Calu3 (cell line): ENCODE data around the gene ABHD17C. TPM values are rescaled to one million over a fixed set of nuclear protein-coding genes. Genes with fewer than 3 reads are reported as not detected.

ENCODE experiments used
- BruUV-seq: library from RNA; stranded (reverse); fragments of 400-500 nt; replicated peaks from 2 replicates; lab custom pipeline; 2021; lab: Mats Ljungman, UMichigan
- CTCF ChIA-PET: fragments of 300-600 bp; sonication (Branson Sonifier 250); formaldehyde crosslinking; loops from one replicate; lab custom pipeline; 2022; ENCODE audit warnings: antibody characterized with exemption; lab: Charles Lee
- DNase-seq: peaks from one replicate; pipeline ENCODE4 v3.0.0; 2022
- H3K27ac Mint-ChIP-seq: one replicate; pipeline ENCODE4 v1.8.0; 2022; ENCODE audit warnings: mixed read lengths; ENCODE audit not compliant: unreplicated experiment
- H3K27me3 Mint-ChIP-seq: one replicate; pipeline ENCODE4 v1.8.0; 2022; ENCODE audit warnings: mixed read lengths; ENCODE audit not compliant: unreplicated experiment
- H3K36me3 Mint-ChIP-seq: one replicate; pipeline ENCODE4 v1.8.0; 2022; ENCODE audit warnings: mild to moderate bottlenecking, moderate library complexity, mixed read lengths; ENCODE audit not compliant: insufficient read depth, unreplicated experiment
- H3K4me1 Mint-ChIP-seq: one replicate; pipeline ENCODE4 v1.8.0; 2022; ENCODE audit warnings: mild to moderate bottlenecking, low read depth, mixed read lengths; ENCODE audit not compliant: unreplicated experiment
- H3K4me3 Mint-ChIP-seq: one replicate; pipeline ENCODE4 v1.8.0; 2022; ENCODE audit warnings: mild to moderate bottlenecking, low read depth, moderate library complexity, mixed read lengths; ENCODE audit not compliant: unreplicated experiment
- H3K9me3 Mint-ChIP-seq: one replicate; pipeline ENCODE4 v1.8.0; 2022; ENCODE audit warnings: low read depth, mixed read lengths; ENCODE audit not compliant: unreplicated experiment
- CTCF ChIP-seq: fragments of 200-600 bp; IDR thresholded peaks from one replicate; pipeline ENCODE4 v1.8.0; 2022; ENCODE audit warnings: antibody characterized with exemption; ENCODE audit not compliant: unreplicated experiment
- intact Hi-C: fragments of 100-400 bp; cut with micrococcal nuclease; formaldehyde crosslinking; loops from one replicate; pipeline ENCODE4 v1.10.0; 2022; ENCODE audit not compliant: unreplicated experiment
- total RNA-seq: library from RNA; stranded (reverse); gene quantifications from 2 replicates; pipeline ENCODE4 v1.2.3, GENCODE V29; 2022

ABHD17C gene
- total RNA-seq, 1 experiment from 2014 or later, result 69.7 TPM

DNA sequence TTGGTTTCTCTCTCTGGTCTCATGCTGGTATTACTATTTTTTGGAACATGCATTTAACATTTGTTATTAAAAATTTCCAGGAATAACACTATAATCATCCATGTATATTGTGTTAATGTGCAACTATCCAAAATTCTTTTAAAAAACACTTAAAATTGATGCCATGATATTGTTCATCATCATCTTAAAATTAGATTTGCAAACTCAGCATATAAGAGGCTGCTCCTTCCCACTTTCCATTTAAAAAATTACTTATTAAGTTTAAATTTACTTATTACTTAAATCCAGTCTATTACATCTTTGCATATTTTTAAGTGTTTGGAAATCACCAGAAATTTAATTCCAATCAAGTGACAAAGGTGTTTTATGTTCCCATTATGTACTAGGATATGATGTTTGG lies 5.8 kb upstream of the ABHD17C start:
- intact Hi-C loops, result no loop called here
- peaks cover 6% of the 10 kb centered on the region for H3K36me3 Mint-ChIP-seq
- no peak overlapping the region for H3K27ac Mint-ChIP-seq
- H3K4me3 Mint-ChIP-seq, result no peak overlapping the region
- no TSS peak for BruUV-seq
- H3K9me3 Mint-ChIP-seq, result no peaks in the 10 kb centered on the region
- no peak for DNase-seq
- no peaks in the 10 kb centered on the region for H3K27me3 Mint-ChIP-seq
- peaks cover 28% of the 10 kb centered on the region for H3K4me1 Mint-ChIP-seq
- no peak for TF ChIP-seq CTCF
- CTCF ChIA-PET, result no interaction called here

DNA sequence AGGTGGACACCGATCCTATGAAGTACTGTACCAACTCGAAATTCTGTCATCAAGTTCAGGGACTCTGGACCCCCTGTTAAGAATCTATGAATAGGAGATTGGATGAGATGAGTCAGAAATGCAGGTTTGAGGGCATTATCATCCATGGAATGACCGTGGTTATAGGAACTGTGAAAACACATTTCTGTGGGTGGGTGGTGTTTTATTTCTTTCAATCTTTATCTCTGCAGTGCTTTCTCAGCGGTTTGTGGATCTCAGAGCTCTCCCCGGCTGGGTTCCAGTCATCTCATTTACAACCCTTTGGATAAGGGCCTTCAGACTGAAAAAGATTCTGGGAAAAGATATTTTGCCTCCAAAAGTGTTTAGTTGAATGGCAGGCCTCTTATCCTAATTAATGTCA lies 5.4 kb upstream of the ABHD17C start:
- Mint-ChIP-seq H3K27me3 (no peaks in the 10 kb centered on the region), H3K4me1 (peaks cover 26% of the 10 kb centered on the region), H3K27ac (no peak overlapping the region), H3K9me3 (no peaks in the 10 kb centered on the region), H3K4me3 (no peak overlapping the region), H3K36me3 (peaks cover 11% of the 10 kb centered on the region)
- no peak for TF ChIP-seq CTCF
- intact Hi-C loops, result loop anchor here (10.0 kb wide), 1 partner anchor 165 kb away; no protein-coding TSS in a partner anchor
- DNase-seq, result no peak
- CTCF ChIA-PET, result no interaction called here
- no TSS peak for BruUV-seq

- no peak overlapping the region for H3K27ac Mint-ChIP-seq
- no TSS peak for BruUV-seq
- H3K36me3 Mint-ChIP-seq, result peaks cover 26% of the 10 kb centered on the region
- intact Hi-C loops, result loop anchor here (10.0 kb wide), 1 partner anchor 163 kb away; no protein-coding TSS in a partner anchor
- no peak for DNase-seq
- CTCF ChIA-PET, result interaction anchor here (0.6 kb wide), 1 partner anchor 575 kb away, joined by 3 read pairs; no protein-coding TSS in a partner anchor
- H3K9me3 Mint-ChIP-seq, result no peaks in the 10 kb centered on the region
- TF ChIP-seq CTCF, result no peak
- H3K4me3 Mint-ChIP-seq, result no peak overlapping the region
- peaks cover 17% of the 10 kb centered on the region for H3K4me1 Mint-ChIP-seq
- H3K27me3 Mint-ChIP-seq, result no peaks in the 10 kb centered on the region
Observed at GRCh38 chr15:80691575-80691974, 3.5 kb upstream of the ABHD17C start.

GRCh38 chr15:80693682-80694610 lies 1.2 kb upstream of the ABHD17C start:
- peaks cover 48% of the 10 kb centered on the region for H3K36me3 Mint-ChIP-seq
- no peak for DNase-seq

More at GRCh38 chr15:80693682-80694610, 1.2 kb upstream of the ABHD17C start:
- CTCF ChIA-PET, result interaction anchor here (0.6 to 4.4 kb wide), 7 partner anchors 9 to 136 kb away, joined by 3 to 26 read pairs (median 7); no protein-coding TSS in a partner anchor
- TF ChIP-seq CTCF, result no peak
- intact Hi-C loops, result loop anchor here (10.0 kb wide), 1 partner anchor 161 kb away; no protein-coding TSS in a partner anchor
- TSS peak; percentile 50 for BruUV-seq
- Mint-ChIP-seq H3K9me3 (peaks cover 2% of the 10 kb centered on the region), H3K27me3 (no peaks in the 10 kb centered on the region), H3K4me3 (peak overlapping the region; percentile 91), H3K4me1 (peaks cover 27% of the 10 kb centered on the region), H3K27ac (peak overlapping the region; percentile 60)
